ENCODE results near the gene FAM50A.

The FAM50A gene

GRCh38 chrX:154466907-154467306 lies 23.0 kb downstream of the FAM50A start:
- DNase-seq: no peak

- no peak for DNase-seq
Measured at GRCh38 chrX:154467556-154467955, 23.6 kb downstream of the FAM50A start.

- DNase-seq: no peak
Measured at GRCh38 chrX:154468217-154468616, 24.3 kb downstream of the FAM50A start.

- no peak for DNase-seq
Measured at GRCh38 chrX:154469114-154469513, 25.2 kb downstream of the FAM50A start.

GRCh38 chrX:154469880-154470279 lies 25.9 kb downstream of the FAM50A start:
- no peak for DNase-seq

GRCh38 chrX:154470434-154470833 lies 26.5 kb downstream of the FAM50A start:
- DNase-seq: no peak

- DNase-seq: no peak
Measured at GRCh38 chrX:154470914-154471568, 27.1 kb downstream of the FAM50A start.

GRCh38 chrX:154471839-154472684 lies 28.1 kb downstream of the FAM50A start:
- no peak for DNase-seq

GRCh38 chrX:154472685-154473632 lies 29.0 kb downstream of the FAM50A start:
- DNase-seq: no peak

- no peak for DNase-seq
Measured at GRCh38 chrX:154473683-154474082, 29.7 kb downstream of the FAM50A start.

- DNase-seq: no peak
Measured at GRCh38 chrX:154476821-154477220, 32.9 kb downstream of the FAM50A start.

GRCh38 chrX:154477891-154478477 lies 34.0 kb downstream of the FAM50A start:
- no peak for DNase-seq

- DNase-seq: peak; percentile 92
Measured at GRCh38 chrX:154478728-154479622, 35.0 kb downstream of the FAM50A start, which contains the start of gene LAGE3. TSS of gene LAGE3 (minus strand) at chrX:154479281. CDS start at chrX:154478915, 366 bp downstream.

GRCh38 chrX:154481195-154481594 lies 37.3 kb downstream of the FAM50A start:
- no peak for DNase-seq

- no peak for DNase-seq
Measured at GRCh38 chrX:154481911-154482601, 38.1 kb downstream of the FAM50A start.

- no peak for DNase-seq
Measured at GRCh38 chrX:154482786-154483185, 38.8 kb downstream of the FAM50A start.

- no peak for DNase-seq
Measured at GRCh38 chrX:154483325-154483724, 39.4 kb downstream of the FAM50A start.

- DNase-seq: no peak
Measured at GRCh38 chrX:154484255-154485149, 40.6 kb downstream of the FAM50A start.

GRCh38 chrX:154485150-154486051 lies 41.5 kb downstream of the FAM50A start:
- DNase-seq: peak; percentile 8
